A549 (cell line): ENCODE results near the gene PIGX.

Experiments used
- BHLHE40 ChIP-seq: IDR thresholded peaks from 2 replicates; pipeline ENCODE4 v1.6.1; 2012; ENCODE audit warnings: low read depth, low read length, inconsistent platforms
- EP300 ChIP-seq, 2 experiments: fragments of >200 bp; sonication (Bioruptor Twin); formaldehyde crosslinking; IDR thresholded peaks; 2 replicates in 1 of 2; 3 replicates in 1 of 2; pipeline ENCODE4 v1.6.1; 2016 to 2017
- GATA3 ChIP-seq: IDR thresholded peaks from 2 replicates; pipeline ENCODE4 v1.6.1; 2012; ENCODE audit warnings: borderline replicate concordance
- USF2 ChIP-seq: fragments of 450-650 bp; IDR thresholded peaks from 2 replicates; pipeline ENCODE4 v1.6.1; 2014; ENCODE audit warnings: antibody characterized with exemption

- TF ChIP-seq USF2 (no peak), BHLHE40 (no peak), EP300 (IDR thresholded peaks at IDR 0.05) (no peak), GATA3 (no peak)
Measured at GRCh38 chr3:196774848-196775422, 62.8 kb downstream of the PIGX start.
